Measurements from ENCODE around the gene PPP2CA. TPM values are rescaled to one million over a fixed set of nuclear protein-coding genes. Genes with fewer than 3 reads are reported as not detected.

The PPP2CA gene
- total and polyA plus RNA-seq, 10 of the 15 experiments (the other 5 are each of a cell fraction or from before 2014, with no cell fraction given) = 18.6 to 385 (median 134) TPM

GRCh38 chr5:134153241-134153640, 72.6 kb downstream of the PPP2CA start:
- Histone ChIP-seq H3K79me2 (ENCODE audit: control insufficient read depth, insufficient read depth, low read length) (no peaks in the 10 kb centered on the region), H4K20me1 (ENCODE audit: control insufficient read depth, insufficient read depth) (no peaks in the 10 kb centered on the region), H3K27me3 (replicated peaks in 1 of 2; ENCODE audit: control insufficient read depth in 2 of 2, insufficient read depth in 2 of 2, low read length in 1 of 2) (no peaks in the 10 kb centered on the region), H3K36me3 (ENCODE audit: control insufficient read depth in 2 of 2, insufficient read depth in 2 of 2, low read length in 1 of 2) (peaks cover 8 to 33% of the 10 kb centered on the region in 2 experiments), H3K9ac (ENCODE audit: control insufficient read depth, insufficient read depth, low read length) (no peak overlapping the region), H3K27ac (ENCODE audit: control insufficient read depth, insufficient read depth) (no peak overlapping the region), H3K4me2 (ENCODE audit: control insufficient read depth, insufficient read depth) (no peak overlapping the region), H3K9me3 (replicated peaks; ENCODE audit: control insufficient read depth, insufficient read depth, low read length) (no peaks in the 10 kb centered on the region), H2AFZ (ENCODE audit: control insufficient read depth, low read depth, low read length) (no peak overlapping the region), H3K4me1 (ENCODE audit: control insufficient read depth, insufficient read depth, low read length) (no peaks in the 10 kb centered on the region), H3K4me3 (no peak overlapping the region)
- WGBS (ENCODE audit: insufficient coverage, insufficient replicate concordance, low lambda C conversion rate, missing lambda C conversion rate) = 94% methylated on average over 3 of the region's 3 CpGs
- POLR2A ChIA-PET = interaction anchor here (1.5 kb wide), 1 partner anchor 119 kb away, joined by 3 read pairs; no protein-coding TSS in a partner anchor
- RAD21 ChIA-PET (ENCODE audit: unreplicated experiment) = interaction anchor here (0.7 to 1.4 kb wide), 4 partner anchors 14 to 127 kb away, joined by 3 to 4 read pairs (median 4); no protein-coding TSS in a partner anchor
- no TSS peak for BruUV-seq (replicated peaks)
- no peak for FAIRE-seq
- no peak for DNase-seq (ENCODE audit: low read depth, low spot score)
- in situ Hi-C loops (cut with MboI) = no loop called here
- CTCF ChIA-PET = interaction anchor here (0.7 to 24.1 kb wide), 9 partner anchors 8 to 173 kb away, joined by 3 to 792 read pairs (median 5); no protein-coding TSS in a partner anchor
- SMC1A ChIA-PET (ENCODE audit: uncharacterized antibody, unreplicated experiment) = interaction anchor here (1.0 to 21.6 kb wide), 7 partner anchors 10 to 114 kb away, joined by 3 to 441 read pairs (median 5); no protein-coding TSS in a partner anchor
- intact Hi-C loops (cut with micrococcal nuclease; ENCODE audit: unreplicated experiment) = no loop called here
- ATAC-seq = no peak
- no peak for TF ChIP-seq HSF1 (IDR thresholded peaks at IDR 0.05; ENCODE audit: low read depth, low read length)
- TF ChIP-seq ZBTB33 (IDR thresholded peaks at IDR 0.05) = no peak
- no peak for TF ChIP-seq BRCA1 (IDR thresholded peaks at IDR 0.05; ENCODE audit: low read depth, low read length)
- TF ChIP-seq IKZF2 (IDR thresholded peaks at IDR 0.05) = no peak
- no peak for TF ChIP-seq ZSCAN29 (IDR thresholded peaks at IDR 0.05)
- no peak for TF ChIP-seq SIN3A (IDR thresholded peaks at IDR 0.05; ENCODE audit: low read depth, low read length)
- no peak for TF ChIP-seq ATF2 (IDR thresholded peaks at IDR 0.05; ENCODE audit: low read length)
- no peak for TF ChIP-seq BCLAF1 (IDR thresholded peaks at IDR 0.05)
- no peak for TF ChIP-seq NR2F1 (conservative IDR thresholded peaks at IDR 0.05)
- no peak for TF ChIP-seq ZNF217 (IDR thresholded peaks at IDR 0.05)
- TF ChIP-seq PKNOX1 (IDR thresholded peaks at IDR 0.05) = no peak
- no peak for TF ChIP-seq SMC3 (IDR thresholded peaks at IDR 0.05; ENCODE audit: borderline replicate concordance, low read length)
- TF ChIP-seq FOXK2 (IDR thresholded peaks at IDR 0.05) = no peak
- no peak for TF ChIP-seq SUZ12 (IDR thresholded peaks at IDR 0.05; ENCODE audit: unreplicated experiment)
- TF ChIP-seq SUPT20H (IDR thresholded peaks at IDR 0.05; ENCODE audit: borderline replicate concordance, control insufficient read depth, low read depth, low read length) = no peak
- no peak for TF ChIP-seq MTA3 (IDR thresholded peaks at IDR 0.05; ENCODE audit: borderline replicate concordance, low read length)
- no peak for TF ChIP-seq ZNF207 (IDR thresholded peaks at IDR 0.05; ENCODE audit: borderline replicate concordance)

Data from GM12878 (cell line).